Neural cell (in vitro differentiated cells): ENCODE data around the gene DNAJC16. TPM values are rescaled to one million over a fixed set of nuclear protein-coding genes. Genes with fewer than 3 reads are reported as not detected.
"Not testable (repeated sequence)": the region's sequence is repeated elsewhere in the genome, so short reads cannot be mapped to it uniquely, and the experiment has no call there.

Experiments
- H2AFZ ChIP-seq: fragments of 200-600, 300-800 bp; sonication (generic), shearing (Covaris generic); 2 replicates; pipeline ENCODE4 v1.6.0; 2014; ENCODE audit warnings: low read depth, mild to moderate bottlenecking, antibody characterized with exemption, low read length, moderate library complexity
- H3F3A ChIP-seq: fragments of 200-600 bp; shearing (Covaris generic); 2 replicates; pipeline ENCODE4 v1.6.1; 2016; ENCODE audit warnings: mild to moderate bottlenecking, moderate library complexity, mixed read lengths, antibody characterized with exemption, low read length; ENCODE audit not compliant: insufficient read depth, poor library complexity, severe bottlenecking
- H3K27ac ChIP-seq: fragments of 200-600, 300-800 bp; sonication (generic), shearing (Covaris generic); 2 replicates; pipeline ENCODE4 v1.5.1; 2014; ENCODE audit warnings: mild to moderate bottlenecking, low read length, moderate library complexity
- H3K27me3 ChIP-seq: fragments of 300-800, 200-600 bp; sonication (generic), shearing (Covaris generic); 2 replicates; pipeline ENCODE4 v1.6.0; 2014; ENCODE audit warnings: mild to moderate bottlenecking, low read depth, low read length, moderate library complexity; ENCODE audit not compliant: insufficient read depth
- H3K36me3 ChIP-seq: fragments of 300-800, 200-600 bp; sonication (generic), shearing (Covaris generic); 2 replicates; pipeline ENCODE4 v1.5.1; 2014; ENCODE audit warnings: mild to moderate bottlenecking, antibody characterized with exemption, low read length, moderate library complexity; ENCODE audit not compliant: insufficient read depth
- H3K4me2 ChIP-seq: fragments of 300-800, 200-600 bp; sonication (generic), shearing (Covaris generic); 2 replicates; pipeline ENCODE4 v1.6.0; 2014; ENCODE audit warnings: mild to moderate bottlenecking, low read length
- H3K4me3 ChIP-seq: fragments of 300-800, 200-600 bp; sonication (generic), shearing (Covaris generic); 2 replicates; pipeline ENCODE4 v1.5.1; 2014; ENCODE audit warnings: mild to moderate bottlenecking, low read length, moderate library complexity
- H3K79me2 ChIP-seq: fragments of 200-600 bp; shearing (Covaris generic); replicated peaks from 2 replicates; pipeline ENCODE4 v1.6.0; 2014; ENCODE audit warnings: mild to moderate bottlenecking, low read length, moderate library complexity; ENCODE audit not compliant: insufficient read depth
- H3K9ac ChIP-seq: fragments of 300-800, 200-600 bp; sonication (generic), shearing (Covaris generic); 2 replicates; pipeline ENCODE4 v1.6.1; 2016; ENCODE audit warnings: mild to moderate bottlenecking, low read length, mixed read lengths
- H3K9me2 ChIP-seq: fragments of 200-600 bp; shearing (Covaris generic); 2 replicates; pipeline ENCODE4 v1.6.1; 2016; ENCODE audit warnings: mild to moderate bottlenecking, low read length, mixed read lengths; ENCODE audit not compliant: insufficient read depth
- H3K9me3 ChIP-seq: fragments of 200-600, 300-800 bp; sonication (generic), shearing (Covaris generic); 2 replicates; pipeline ENCODE4 v1.6.1; 2016; ENCODE audit warnings: mild to moderate bottlenecking, mixed run types, low read length, moderate library complexity, mixed read lengths
- H4K20me1 ChIP-seq: fragments of 200-600 bp; shearing (Covaris generic); 2 replicates; pipeline ENCODE4 v1.6.1; 2016; ENCODE audit warnings: mild to moderate bottlenecking, mixed run types; ENCODE audit not compliant: insufficient read depth
- EP300 ChIP-seq: fragments of 450-650 bp; conservative IDR thresholded peaks from 2 replicates; pipeline ENCODE4 v1.6.1; 2014; ENCODE audit warnings: antibody characterized with exemption, mild to moderate bottlenecking, moderate library complexity; ENCODE audit not compliant: poor library complexity, severe bottlenecking
- EZH2 ChIP-seq: fragments of 200-600, 300-800 bp; shearing (Covaris generic), sonication (generic); IDR thresholded peaks from 2 replicates; pipeline ENCODE4 v1.6.1; 2014; ENCODE audit warnings: antibody characterized with exemption, low read length, borderline replicate concordance, mild to moderate bottlenecking; ENCODE audit not compliant: insufficient read depth, poor library complexity, severe bottlenecking
- MXI1 ChIP-seq: fragments of 450-650 bp; conservative IDR thresholded peaks from 2 replicates; pipeline ENCODE4 v1.6.1; 2014; ENCODE audit warnings: antibody characterized with exemption, mild to moderate bottlenecking; ENCODE audit not compliant: poor library complexity, severe bottlenecking
- POLR2AphosphoS5 ChIP-seq: IDR thresholded peaks from 2 replicates; pipeline ENCODE4 v1.6.1; 2012
- RAD21 ChIP-seq: fragments of 450-650 bp; conservative IDR thresholded peaks from 2 replicates; pipeline ENCODE4 v1.6.1; 2014; ENCODE audit warnings: antibody characterized with exemption, mild to moderate bottlenecking, moderate library complexity
- SMC3 ChIP-seq: fragments of 450-650 bp; conservative IDR thresholded peaks from 2 replicates; pipeline ENCODE4 v1.6.1; 2014; ENCODE audit warnings: antibody characterized with exemption, mild to moderate bottlenecking, moderate library complexity; ENCODE audit not compliant: poor library complexity
- TAF1 ChIP-seq: IDR thresholded peaks from 2 replicates; pipeline ENCODE4 v1.6.1; 2012; ENCODE audit warnings: low read depth
- polyA plus RNA-seq: library from polyadenylated mRNA; depleted of rRNA; stranded (reverse); fragments of >200 nt; gene quantifications from 2 replicates; pipeline ENCODE4 v1.2.3, GENCODE V29; 2014
- TF ChIP-seq, protein P1 (sequence below): IDR thresholded peaks from 2 replicates; pipeline ENCODE4 v1.6.1; 2012; ENCODE audit warnings: borderline replicate concordance
- TF ChIP-seq, protein P2 (sequence below): fragments of 450-650 bp; IDR thresholded peaks from 2 replicates; pipeline ENCODE4 v1.5.1; 2014; ENCODE audit warnings: antibody characterized with exemption, mild to moderate bottlenecking, moderate library complexity; ENCODE audit not compliant: poor library complexity, severe bottlenecking

The DNAJC16 gene
- polyA plus RNA-seq, 1 donor from 2014 or later: 10.9 TPM

DNA sequence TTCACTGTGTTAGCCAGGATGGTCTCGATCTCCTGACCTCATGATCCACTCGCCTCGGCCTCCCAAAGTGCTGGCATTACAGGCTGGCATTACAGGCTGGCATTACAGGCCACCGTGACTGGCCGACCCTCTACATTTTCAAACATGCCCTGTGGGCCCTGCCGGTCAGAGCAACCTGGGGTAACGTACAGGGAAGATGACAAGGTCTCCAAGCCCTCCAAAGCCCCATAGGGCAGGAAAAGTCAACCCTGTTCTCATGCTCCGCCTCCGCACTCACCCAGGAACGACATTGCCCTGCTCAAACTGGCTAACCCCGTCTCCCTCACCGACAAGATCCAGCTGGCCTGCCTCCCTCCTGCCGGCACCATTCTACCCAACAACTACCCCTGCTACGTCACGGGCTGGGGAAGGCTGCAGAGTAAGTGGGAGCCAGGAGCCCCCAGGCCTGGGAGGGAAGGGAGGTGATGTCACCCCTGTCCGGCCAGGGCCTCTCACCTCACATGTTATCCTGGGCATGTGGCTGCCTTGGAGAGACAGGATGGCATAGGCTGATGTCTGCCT lies 43.6 kb upstream of the DNAJC16 start:
- not testable (repeated sequence) for H3K4me3 ChIP-seq, H3K79me2 ChIP-seq, H3K27ac ChIP-seq, H2AFZ ChIP-seq, H3K9ac ChIP-seq, H3K36me3 ChIP-seq, H3K9me2 ChIP-seq, H3K4me2 ChIP-seq, H3K27me3 ChIP-seq, H3F3A ChIP-seq, H3K9me3 ChIP-seq, H4K20me1 ChIP-seq

DNA sequence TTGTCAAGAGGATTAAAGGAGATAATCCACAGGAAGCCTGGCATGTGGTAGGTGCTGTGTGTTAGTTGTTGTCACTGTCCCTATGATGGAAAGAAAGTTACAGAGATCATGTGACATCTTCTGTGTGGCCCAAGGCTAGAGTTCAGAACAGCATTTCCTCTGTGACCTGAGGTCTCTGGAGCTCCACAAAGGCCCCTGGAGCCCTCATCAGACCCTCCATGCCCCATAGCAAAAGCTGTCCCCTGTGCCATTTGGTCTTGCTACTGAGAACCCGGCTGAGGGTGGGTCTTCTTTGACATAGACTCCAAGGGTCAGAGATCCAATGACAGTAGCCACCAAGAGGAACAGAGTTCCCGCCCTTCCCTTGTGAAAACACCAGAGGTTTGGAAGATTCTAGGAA lies 42.7 kb upstream of the DNAJC16 start:
- Histone ChIP-seq H3K9me3 (no peaks in the 10 kb centered on the region), H3K36me3 (no peaks in the 10 kb centered on the region), H3K4me3 (no peak overlapping the region), H2AFZ (no peak overlapping the region), H3K27ac (no peak overlapping the region), H3F3A (no peaks in the 10 kb centered on the region), H4K20me1 (no peaks in the 10 kb centered on the region), H3K9ac (no peak overlapping the region), H3K27me3 (no peaks in the 10 kb centered on the region), H3K4me2 (no peak overlapping the region), H3K9me2 (no peaks in the 10 kb centered on the region), H3K79me2 (no peaks in the 10 kb centered on the region)
- TF ChIP-seq TAF1 (no peak), RAD21 (no peak), MXI1 (no peak), EZH2 (no peak), POLR2AphosphoS5 (no peak), SMC3 (no peak), EP300 (no peak)
- TF ChIP-seq, protein P1, sequence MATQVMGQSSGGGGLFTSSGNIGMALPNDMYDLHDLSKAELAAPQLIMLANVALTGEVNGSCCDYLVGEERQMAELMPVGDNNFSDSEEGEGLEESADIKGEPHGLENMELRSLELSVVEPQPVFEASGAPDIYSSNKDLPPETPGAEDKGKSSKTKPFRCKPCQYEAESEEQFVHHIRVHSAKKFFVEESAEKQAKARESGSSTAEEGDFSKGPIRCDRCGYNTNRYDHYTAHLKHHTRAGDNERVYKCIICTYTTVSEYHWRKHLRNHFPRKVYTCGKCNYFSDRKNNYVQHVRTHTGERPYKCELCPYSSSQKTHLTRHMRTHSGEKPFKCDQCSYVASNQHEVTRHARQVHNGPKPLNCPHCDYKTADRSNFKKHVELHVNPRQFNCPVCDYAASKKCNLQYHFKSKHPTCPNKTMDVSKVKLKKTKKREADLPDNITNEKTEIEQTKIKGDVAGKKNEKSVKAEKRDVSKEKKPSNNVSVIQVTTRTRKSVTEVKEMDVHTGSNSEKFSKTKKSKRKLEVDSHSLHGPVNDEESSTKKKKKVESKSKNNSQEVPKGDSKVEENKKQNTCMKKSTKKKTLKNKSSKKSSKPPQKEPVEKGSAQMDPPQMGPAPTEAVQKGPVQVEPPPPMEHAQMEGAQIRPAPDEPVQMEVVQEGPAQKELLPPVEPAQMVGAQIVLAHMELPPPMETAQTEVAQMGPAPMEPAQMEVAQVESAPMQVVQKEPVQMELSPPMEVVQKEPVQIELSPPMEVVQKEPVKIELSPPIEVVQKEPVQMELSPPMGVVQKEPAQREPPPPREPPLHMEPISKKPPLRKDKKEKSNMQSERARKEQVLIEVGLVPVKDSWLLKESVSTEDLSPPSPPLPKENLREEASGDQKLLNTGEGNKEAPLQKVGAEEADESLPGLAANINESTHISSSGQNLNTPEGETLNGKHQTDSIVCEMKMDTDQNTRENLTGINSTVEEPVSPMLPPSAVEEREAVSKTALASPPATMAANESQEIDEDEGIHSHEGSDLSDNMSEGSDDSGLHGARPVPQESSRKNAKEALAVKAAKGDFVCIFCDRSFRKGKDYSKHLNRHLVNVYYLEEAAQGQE: no peak
- TF ChIP-seq, protein P2, sequence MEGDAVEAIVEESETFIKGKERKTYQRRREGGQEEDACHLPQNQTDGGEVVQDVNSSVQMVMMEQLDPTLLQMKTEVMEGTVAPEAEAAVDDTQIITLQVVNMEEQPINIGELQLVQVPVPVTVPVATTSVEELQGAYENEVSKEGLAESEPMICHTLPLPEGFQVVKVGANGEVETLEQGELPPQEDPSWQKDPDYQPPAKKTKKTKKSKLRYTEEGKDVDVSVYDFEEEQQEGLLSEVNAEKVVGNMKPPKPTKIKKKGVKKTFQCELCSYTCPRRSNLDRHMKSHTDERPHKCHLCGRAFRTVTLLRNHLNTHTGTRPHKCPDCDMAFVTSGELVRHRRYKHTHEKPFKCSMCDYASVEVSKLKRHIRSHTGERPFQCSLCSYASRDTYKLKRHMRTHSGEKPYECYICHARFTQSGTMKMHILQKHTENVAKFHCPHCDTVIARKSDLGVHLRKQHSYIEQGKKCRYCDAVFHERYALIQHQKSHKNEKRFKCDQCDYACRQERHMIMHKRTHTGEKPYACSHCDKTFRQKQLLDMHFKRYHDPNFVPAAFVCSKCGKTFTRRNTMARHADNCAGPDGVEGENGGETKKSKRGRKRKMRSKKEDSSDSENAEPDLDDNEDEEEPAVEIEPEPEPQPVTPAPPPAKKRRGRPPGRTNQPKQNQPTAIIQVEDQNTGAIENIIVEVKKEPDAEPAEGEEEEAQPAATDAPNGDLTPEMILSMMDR: no peak

DNA sequence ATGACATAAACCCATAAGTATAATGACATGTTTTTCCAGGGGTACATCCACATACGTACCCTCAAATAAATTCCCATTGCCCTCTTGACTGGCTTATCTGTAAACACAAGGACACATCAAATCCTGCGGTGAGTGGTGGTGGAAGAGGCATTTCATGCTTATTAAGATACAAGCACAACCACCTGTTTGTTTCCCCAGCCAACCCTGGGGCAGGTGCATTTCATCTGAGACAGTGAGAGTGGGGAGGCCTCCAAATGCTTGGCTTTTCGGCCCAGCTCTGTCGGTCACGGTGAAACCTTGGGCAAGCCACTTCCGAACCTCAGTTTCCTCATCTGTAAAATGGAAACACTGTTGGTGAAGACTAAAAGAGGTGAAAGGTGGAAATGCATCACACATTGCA lies 42.2 kb upstream of the DNAJC16 start:
- not testable (repeated sequence) for H3K27me3 ChIP-seq, H3K9me2 ChIP-seq, H3K9ac ChIP-seq, H3K4me3 ChIP-seq, H2AFZ ChIP-seq, H3K36me3 ChIP-seq, H3F3A ChIP-seq, H3K4me2 ChIP-seq, H3K27ac ChIP-seq, H4K20me1 ChIP-seq, H3K79me2 ChIP-seq, H3K9me3 ChIP-seq
